OCI-LY3 (cell line): ENCODE measurements around the gene RPS29.

Experiments used
- H2AFZ ChIP-seq: fragments of 200-600, 300-600 bp; shearing (Covaris generic); 2 replicates; pipeline ENCODE4 v1.6.0; 2014; ENCODE audit warnings: antibody characterized with exemption, low read depth, low read length
- H3K27ac ChIP-seq: fragments of 200-600, 300-600 bp; sonication (generic); 2 replicates; pipeline ENCODE4 v1.5.1; 2014; ENCODE audit warnings: mild to moderate bottlenecking, low read length, moderate library complexity, mixed read lengths
- H3K27me3 ChIP-seq: fragments of 200-600, 300-600 bp; sonication (generic); 2 replicates; pipeline ENCODE4 v1.6.1; 2014; ENCODE audit warnings: low read depth, low read length, mixed read lengths
- H3K36me3 ChIP-seq: fragments of 200-600, 300-600 bp; sonication (generic); replicated peaks from 2 replicates; pipeline ENCODE3; 2014; ENCODE audit warnings: low read depth, low read length, mixed read lengths
- H3K4me1 ChIP-seq: fragments of 300-600, 200-600 bp; sonication (generic); 2 replicates; pipeline ENCODE4 v1.6.1; 2014; ENCODE audit warnings: low read length, mixed read lengths
- H3K4me2 ChIP-seq: fragments of 200-600, 300-600 bp; sonication (generic); 2 replicates; pipeline ENCODE4 v1.6.1; 2014; ENCODE audit warnings: low read length, mixed read lengths
- H3K4me3 ChIP-seq: fragments of 300-600, 200-600 bp; sonication (generic); 2 replicates; pipeline ENCODE4 v1.5.1; 2014; ENCODE audit warnings: antibody characterized with exemption, mild to moderate bottlenecking, low read length, moderate library complexity
- H3K79me2 ChIP-seq: fragments of 300-600, 200-600 bp; shearing (Covaris generic); 2 replicates; pipeline ENCODE4 v1.6.1; 2014; ENCODE audit warnings: mild to moderate bottlenecking, low read length, mixed read lengths
- H3K9ac ChIP-seq: fragments of 300-600, 200-600 bp; shearing (Covaris generic); 2 replicates; pipeline ENCODE4 v1.6.0; 2014; ENCODE audit warnings: mild to moderate bottlenecking, low read length, moderate library complexity
- H3K9me3 ChIP-seq: fragments of 200-600, 300-600 bp; shearing (Covaris generic); 2 replicates; pipeline ENCODE4 v1.6.1; 2014; ENCODE audit warnings: low read length, mixed read lengths; ENCODE audit not compliant: insufficient read depth
- H4K20me1 ChIP-seq: fragments of 200-600, 300-600 bp; sonication (generic); 2 replicates; pipeline ENCODE4 v1.6.1; 2016; ENCODE audit warnings: low read length, mixed read lengths; ENCODE audit not compliant: insufficient read depth
- EZH2phosphoT487 ChIP-seq: fragments of 200-600 bp; shearing (Covaris generic); IDR thresholded peaks from 2 replicates; pipeline ENCODE4 v1.6.1; 2018; ENCODE audit warnings: antibody characterized with exemption, mixed run types, low read depth
- TF ChIP-seq, protein P1 (sequence below): fragments of 200-600, 300-600 bp; sonication (generic); IDR thresholded peaks from 2 replicates; pipeline ENCODE4 v1.5.1; 2014; ENCODE audit warnings: antibody characterized with exemption, low read length, low read depth

The RPS29 gene

DNA sequence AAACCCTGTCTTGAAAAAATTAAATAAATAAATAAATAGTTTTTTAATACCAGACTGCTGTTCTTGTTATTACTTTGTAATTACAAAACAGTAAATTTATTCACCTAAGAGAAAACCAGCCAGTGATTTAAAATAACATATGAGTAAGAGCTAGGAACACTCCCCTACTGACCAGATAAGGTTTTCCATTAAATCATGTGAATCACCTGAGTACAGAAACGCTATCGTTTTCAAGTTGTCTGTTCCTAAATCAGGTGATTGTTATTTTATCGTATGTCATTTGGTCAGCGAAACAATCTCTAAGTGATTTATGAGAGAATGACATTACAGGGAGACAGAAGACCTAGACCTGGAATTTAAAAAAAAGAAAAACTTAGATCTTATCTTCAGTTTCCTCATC lies 47.3 kb downstream of the RPS29 start:
- Histone ChIP-seq H2AFZ (no peak overlapping the region), H3K9me3 (no peaks in the 10 kb centered on the region), H3K4me1 (no peaks in the 10 kb centered on the region), H3K36me3 (no peaks in the 10 kb centered on the region), H3K4me3 (no peak overlapping the region), H4K20me1 (no peaks in the 10 kb centered on the region), H3K9ac (no peak overlapping the region), H3K4me2 (no peak overlapping the region), H3K79me2 (no peaks in the 10 kb centered on the region), H3K27me3 (no peaks in the 10 kb centered on the region), H3K27ac (no peak overlapping the region)
- TF ChIP-seq, protein P1, sequence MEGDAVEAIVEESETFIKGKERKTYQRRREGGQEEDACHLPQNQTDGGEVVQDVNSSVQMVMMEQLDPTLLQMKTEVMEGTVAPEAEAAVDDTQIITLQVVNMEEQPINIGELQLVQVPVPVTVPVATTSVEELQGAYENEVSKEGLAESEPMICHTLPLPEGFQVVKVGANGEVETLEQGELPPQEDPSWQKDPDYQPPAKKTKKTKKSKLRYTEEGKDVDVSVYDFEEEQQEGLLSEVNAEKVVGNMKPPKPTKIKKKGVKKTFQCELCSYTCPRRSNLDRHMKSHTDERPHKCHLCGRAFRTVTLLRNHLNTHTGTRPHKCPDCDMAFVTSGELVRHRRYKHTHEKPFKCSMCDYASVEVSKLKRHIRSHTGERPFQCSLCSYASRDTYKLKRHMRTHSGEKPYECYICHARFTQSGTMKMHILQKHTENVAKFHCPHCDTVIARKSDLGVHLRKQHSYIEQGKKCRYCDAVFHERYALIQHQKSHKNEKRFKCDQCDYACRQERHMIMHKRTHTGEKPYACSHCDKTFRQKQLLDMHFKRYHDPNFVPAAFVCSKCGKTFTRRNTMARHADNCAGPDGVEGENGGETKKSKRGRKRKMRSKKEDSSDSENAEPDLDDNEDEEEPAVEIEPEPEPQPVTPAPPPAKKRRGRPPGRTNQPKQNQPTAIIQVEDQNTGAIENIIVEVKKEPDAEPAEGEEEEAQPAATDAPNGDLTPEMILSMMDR = no peak
- no peak for TF ChIP-seq EZH2phosphoT487
